ENCODE data around the gene KLF17.
"Not testable (repeated sequence)": the region's sequence is repeated elsewhere in the genome, so short reads cannot be mapped to it uniquely, and the experiment has no call there.

KLF17 gene

GRCh38 chr1:44108971-44109370 is 9.7 kb upstream of the KLF17 start:
- DNase-seq: no peak

DNA sequence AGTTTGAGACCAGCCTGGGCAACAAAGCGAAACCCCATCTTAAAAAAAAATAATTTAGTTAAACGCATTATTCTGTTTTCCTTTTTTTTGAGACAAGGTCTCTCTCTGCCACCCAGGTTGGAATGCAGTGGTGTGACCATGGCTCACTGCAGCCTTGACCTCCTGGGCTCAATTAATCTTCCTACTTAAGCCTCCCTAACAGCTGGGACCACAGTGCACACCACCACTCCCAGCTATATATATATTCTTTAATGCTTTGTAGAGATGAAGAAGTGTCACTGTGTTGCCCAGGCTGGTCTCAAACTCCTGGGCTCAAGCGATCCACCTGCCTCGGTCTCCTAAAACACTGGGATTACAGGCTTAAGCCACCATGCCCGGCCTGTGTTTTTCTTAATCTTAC is 7.7 kb upstream of the KLF17 start:
- no peak for DNase-seq

DNA sequence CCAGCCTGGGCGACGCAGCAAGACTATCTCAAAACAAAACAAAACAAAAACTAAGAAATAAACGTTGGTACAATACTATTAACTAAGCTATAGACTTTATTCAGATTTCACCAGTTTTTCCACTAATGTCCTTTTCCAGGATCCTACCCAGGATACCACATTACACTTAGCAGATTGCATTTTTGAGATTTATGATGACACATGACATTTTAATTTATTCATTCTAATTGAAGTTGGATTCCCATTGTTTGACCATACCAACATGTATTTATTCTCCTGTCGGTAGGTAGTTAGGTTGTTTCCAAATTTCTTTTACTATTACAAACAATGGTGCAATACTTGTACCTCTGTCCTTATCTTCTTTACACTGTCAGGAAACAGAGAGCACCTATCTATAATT is 6.8 kb upstream of the KLF17 start:
- DNase-seq: no peak

GRCh38 chr1:44112486-44112885 is 6.1 kb upstream of the KLF17 start:
- no peak for DNase-seq

DNA sequence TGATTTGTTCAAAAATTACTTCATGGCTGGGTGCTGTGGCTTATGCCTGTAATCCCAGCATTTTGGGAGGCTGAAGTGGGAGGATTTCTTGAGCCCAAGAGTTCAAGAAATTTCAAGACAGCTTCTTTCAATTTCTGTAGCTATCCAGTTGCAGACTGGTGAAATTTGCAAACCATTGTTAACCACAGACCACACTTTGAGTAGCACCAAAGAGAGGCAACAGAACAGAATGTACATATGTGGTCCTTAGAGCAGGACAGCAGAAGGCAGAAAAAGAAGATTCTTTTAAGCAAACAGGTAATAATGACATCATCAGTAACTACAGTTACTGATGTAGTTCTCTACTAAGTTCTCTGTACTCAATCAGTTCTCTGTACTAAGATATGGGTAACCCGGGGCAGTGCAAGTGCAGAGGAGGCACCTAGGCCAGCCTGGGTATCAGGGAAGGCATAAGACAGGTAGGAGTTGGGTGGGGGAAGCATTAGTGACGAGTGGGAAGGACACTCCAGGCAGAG is 5.5 kb upstream of the KLF17 start:
- no peak for DNase-seq

GRCh38 chr1:44114098-44114497 is 4.5 kb upstream of the KLF17 start:
- no peak for DNase-seq

GRCh38 chr1:44117272-44117671 is 1.3 kb upstream of the KLF17 start:
- not testable (repeated sequence) for DNase-seq

- no peak for DNase-seq
Observed at GRCh38 chr1:44119525-44119924, 904 bp downstream of the KLF17 start.

DNA sequence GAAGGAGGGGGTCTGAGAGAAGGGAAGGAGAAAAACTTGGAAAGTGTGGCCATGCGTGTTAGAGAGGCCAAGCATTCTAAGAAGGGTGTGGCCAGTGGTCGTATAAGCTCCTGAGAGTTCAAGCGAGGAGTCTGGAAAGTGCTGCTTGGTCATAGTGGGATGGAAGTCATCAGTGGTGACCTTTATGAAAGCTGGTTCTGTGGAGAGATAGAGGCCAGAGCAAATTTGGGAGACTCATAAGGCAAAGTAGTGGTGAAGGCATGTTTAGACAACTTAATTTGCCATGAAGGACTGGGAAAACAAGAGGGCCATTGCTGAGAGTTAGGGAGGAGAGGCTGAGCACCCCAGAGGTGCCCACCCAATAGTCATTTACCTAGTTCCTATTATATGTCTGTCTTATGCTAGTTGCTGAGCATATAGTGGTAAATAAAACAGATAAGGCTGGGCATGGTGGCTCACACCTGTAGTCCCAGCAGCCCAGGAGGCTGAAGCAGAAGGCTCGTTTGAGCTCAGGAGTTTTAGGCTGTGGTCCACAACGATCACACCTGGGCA is 1.9 kb downstream of the KLF17 start:
- DNase-seq: no peak

DNA sequence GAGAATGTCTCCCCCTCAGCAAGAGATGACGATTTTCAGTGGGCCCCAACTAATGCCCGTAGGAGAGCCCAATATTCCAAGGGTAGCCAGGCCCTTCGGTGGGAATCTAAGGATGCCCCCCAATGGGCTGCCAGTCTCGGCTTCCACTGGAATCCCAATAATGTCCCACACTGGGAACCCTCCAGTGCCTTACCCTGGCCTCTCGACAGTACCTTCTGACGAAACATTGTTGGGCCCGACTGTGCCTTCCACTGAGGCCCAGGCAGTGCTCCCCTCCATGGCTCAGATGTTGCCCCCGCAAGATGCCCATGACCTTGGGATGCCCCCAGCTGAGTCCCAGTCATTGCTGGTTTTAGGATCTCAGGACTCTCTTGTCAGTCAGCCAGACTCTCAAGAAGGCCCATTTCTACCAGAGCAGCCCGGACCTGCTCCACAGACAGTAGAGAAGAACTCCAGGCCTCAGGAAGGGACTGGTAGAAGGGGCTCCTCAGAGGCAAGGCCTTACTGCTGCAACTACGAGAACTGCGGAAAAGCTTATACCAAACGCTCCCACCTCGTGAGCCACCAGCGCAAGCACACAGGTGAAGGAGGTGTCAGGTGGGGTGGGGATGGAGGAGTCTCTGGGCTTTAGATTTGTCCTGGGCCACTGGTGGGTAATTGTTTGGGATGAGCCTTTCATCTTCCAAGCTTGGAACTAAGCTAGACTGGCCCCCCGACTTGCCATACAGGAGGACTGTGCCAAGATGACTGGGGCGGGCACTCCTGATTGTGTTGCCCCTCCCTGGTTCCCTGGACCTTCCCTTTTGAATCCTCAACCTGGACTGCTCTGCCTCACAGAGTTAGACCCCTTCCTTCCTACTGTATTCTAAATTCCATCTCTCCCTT is 11.2 kb downstream of the KLF17 start:
- DNase-seq: no peak

DNA sequence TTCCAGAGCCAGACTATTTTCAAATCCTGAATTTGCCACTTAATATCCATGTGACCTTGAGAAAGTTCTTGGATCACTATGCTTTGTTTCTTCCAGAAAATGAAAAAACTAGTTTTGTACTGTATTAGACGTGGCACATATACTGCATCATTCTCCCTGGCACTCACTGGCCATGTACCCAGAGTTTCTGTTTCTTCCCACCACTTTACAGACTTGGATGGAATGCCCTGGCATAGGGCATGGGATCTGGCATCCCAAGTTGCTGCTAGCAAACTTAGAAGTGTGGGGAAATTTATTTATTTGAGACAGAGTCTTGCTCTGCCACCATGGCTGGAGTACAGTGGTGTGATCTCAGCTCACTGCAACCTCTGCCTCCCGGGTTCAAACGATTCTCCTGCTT is 12.8 kb downstream of the KLF17 start:
- DNase-seq: no peak

- no peak for DNase-seq
Observed at GRCh38 chr1:44134071-44134920, 15.7 kb downstream of the KLF17 start.

DNA sequence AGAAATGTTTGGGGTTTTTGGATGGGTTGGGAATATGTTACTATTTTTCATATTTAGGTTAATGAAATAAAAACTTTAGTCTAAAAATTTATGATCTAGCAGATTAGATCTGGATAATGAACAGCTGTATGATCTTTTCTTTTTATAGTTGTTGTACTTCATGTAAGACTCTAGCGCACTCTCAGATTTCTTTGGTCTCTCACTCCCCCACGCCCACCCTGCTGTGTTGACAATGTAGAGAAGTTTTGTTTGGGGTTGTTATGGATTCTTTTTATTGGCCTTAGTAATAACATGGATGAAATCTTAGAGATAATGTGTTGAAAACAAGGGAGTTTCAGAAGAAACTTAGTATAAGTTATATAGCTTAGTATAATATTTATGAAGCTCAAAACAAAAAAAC is 17.3 kb downstream of the KLF17 start:
- DNase-seq: no peak

GRCh38 chr1:44138239-44138638 is 19.6 kb downstream of the KLF17 start:
- no peak for DNase-seq

GRCh38 chr1:44139565-44139964 is 20.9 kb downstream of the KLF17 start:
- not testable (repeated sequence) for DNase-seq

DNA sequence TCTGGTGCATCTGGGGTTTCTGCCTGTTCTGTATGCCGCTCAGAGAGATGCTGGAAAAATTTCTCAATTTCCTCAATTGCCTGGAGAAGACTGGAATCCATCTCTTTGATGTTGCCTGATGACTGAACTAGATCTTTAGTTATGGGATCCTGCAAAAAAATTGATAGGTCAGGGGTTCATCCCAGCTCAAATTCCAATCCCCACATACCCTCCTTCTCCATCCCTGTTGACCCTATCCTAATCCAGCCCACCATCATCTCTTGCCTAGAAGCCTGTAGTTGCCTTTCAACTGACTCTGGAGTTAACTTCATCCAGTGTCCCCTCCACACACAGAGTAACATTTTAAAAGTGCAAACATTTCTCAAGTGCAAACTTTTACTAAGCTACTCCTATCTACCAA is 22.9 kb downstream of the KLF17 start, which contains the start of gene KLF18:
KLF18 (minus strand) TSS at position 101 of the 400 bp plus-strand sequence; CDS start at position 101, 0 bp downstream.
- DNase-seq: no peak

GRCh38 chr1:44144962-44145756 is 26.5 kb downstream of the KLF17 start:
- peak in 1 of 4 experiments; percentile 9 for DNase-seq

DNA sequence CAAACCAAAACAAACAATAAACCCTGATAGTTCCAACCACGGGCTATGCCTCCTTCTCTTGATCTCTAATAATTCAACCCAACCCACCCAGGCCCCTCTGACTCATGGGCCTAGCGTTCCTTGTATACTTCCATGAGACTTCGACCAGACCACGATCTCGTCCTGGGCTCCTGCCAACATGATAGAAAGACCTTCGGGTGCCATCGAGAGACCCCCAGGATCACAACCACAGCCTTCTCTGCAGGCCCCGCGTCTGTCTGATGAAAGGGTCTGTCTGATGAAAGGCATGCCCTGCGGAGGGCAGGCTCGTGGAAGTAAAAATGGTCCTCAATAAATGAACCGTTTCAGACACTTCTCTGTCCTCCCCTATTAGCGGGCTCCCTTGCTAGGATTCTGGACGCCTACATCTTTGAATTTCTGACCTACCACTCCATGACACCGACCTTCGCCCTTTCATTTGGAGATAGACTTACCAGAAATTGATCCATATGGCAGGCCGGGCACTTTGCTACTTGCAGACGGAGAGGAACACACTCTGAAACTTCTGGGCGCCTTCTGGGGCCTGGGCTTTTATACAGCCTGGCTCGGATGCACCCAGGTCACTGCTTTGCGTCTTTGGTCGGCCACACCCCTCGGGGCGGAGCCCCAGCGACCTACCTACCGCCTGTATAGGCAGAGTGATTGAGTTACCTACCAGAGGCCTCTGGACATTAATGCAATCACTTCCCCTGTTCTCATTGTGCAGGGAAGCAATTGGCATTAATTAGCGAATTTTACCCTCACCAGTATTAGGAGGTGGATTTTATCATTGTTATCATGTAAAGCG is 28.1 kb downstream of the KLF17 start:
- DNase-seq: no peak

DNA sequence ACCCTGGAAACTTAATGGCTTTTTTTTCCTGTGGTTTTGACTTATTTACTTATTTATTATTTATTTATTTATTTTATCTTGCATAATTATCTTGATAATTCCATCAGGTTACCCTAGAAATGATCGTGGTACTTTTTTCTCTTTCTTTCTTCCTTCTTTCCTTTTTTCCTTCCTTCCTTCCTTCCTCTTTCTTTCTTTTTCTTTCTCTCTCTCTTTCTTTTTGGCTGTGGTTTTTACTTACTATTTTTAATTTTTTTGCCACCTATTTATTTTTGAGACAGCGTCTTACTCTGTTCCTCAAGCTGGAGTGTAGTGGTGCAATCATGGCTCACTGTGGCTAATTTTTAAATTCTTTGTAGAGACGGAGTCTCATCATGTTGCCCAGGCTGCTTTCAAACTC is 29.0 kb downstream of the KLF17 start:
- DNase-seq: no peak

- DNase-seq: no peak
Observed at GRCh38 chr1:44151332-44151731, 32.7 kb downstream of the KLF17 start.

GRCh38 chr1:44151808-44152207 is 33.2 kb downstream of the KLF17 start:
- DNase-seq: no peak

All from suppressor macrophage (primary cell).